ENCODE results near the gene SCN2A.
A peak's percentile ranks its signal among the peaks of the same experiment; 100 is the strongest.

Gene SCN2A

DNA sequence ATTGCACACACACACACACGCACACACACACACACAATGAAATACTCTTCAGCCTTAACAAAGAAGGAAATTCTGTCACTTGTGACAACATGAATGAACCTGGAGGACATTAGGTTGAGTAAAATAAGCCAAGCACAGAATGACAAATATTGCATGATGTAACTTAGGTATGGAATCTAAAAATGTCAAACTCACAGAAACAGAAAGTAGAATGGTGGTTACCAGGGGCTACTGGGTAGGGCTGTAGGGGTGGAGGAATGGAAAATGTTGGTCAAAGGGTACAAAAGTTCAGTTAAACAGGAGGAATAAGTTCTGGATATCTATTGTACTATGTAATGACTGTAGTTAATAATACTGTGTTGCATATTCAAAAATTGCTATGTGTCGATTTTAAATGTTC lies 29.5 kb downstream of the SCN2A start:
- in situ Hi-C loops (cut with HindIII; ENCODE audit: low sequenced_read_pairs): no loop called here
- TF ChIP-seq, protein P1, sequence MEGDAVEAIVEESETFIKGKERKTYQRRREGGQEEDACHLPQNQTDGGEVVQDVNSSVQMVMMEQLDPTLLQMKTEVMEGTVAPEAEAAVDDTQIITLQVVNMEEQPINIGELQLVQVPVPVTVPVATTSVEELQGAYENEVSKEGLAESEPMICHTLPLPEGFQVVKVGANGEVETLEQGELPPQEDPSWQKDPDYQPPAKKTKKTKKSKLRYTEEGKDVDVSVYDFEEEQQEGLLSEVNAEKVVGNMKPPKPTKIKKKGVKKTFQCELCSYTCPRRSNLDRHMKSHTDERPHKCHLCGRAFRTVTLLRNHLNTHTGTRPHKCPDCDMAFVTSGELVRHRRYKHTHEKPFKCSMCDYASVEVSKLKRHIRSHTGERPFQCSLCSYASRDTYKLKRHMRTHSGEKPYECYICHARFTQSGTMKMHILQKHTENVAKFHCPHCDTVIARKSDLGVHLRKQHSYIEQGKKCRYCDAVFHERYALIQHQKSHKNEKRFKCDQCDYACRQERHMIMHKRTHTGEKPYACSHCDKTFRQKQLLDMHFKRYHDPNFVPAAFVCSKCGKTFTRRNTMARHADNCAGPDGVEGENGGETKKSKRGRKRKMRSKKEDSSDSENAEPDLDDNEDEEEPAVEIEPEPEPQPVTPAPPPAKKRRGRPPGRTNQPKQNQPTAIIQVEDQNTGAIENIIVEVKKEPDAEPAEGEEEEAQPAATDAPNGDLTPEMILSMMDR (IDR thresholded peaks at IDR 0.05; ENCODE audit: low read depth, low read length, missing control alignments): no peak
- H3K4me3 ChIP-seq (ENCODE audit: low read depth, low read length): no peak overlapping the region
- no peak for DNase-seq (ENCODE audit: low read depth)

DNA sequence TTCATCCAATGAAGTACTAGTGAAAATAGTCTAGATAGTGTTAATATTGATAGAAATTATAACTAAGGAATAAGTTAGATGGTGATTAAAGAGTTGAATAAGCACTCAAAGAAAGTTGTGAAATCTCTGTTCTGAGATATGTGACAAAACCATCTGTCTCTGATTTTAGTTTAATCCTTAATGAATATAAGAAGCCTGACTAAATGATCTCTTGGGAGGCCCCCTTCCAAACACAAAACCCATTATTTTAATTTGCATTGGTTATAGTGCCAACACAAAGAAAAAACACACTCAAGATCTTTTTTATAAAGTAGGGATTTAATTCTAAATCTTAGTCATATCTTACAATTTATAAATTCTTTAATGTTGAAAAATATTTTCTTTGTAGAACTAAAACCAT lies 34.0 kb downstream of the SCN2A start:
- in situ Hi-C loops (cut with HindIII; ENCODE audit: low sequenced_read_pairs): no loop called here

DNA sequence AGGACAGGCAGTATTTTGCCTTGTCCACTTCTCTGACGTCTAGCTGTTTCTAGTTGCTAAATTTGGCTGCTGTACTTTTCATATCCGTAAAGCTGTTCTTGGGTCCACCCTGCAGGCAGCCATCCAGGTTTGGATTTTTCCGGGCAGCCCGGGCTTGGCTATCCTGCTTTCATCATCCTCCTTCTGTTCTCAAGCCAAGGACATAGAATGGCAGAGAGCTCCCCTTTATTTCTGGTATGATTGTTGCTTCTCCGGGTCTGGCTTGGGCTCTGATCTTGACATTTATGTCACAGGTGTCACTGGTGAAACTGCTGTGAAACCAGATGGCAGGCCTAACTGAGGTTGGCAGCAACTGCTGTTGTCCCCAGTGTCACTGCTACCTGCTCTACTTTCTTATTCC lies 35.5 kb downstream of the SCN2A start:
- no peak for DNase-seq (ENCODE audit: low read depth)

More for the DNA sequence above, 34.0 kb downstream of the SCN2A start:
- no peak for DNase-seq (ENCODE audit: low read depth)
- no peak overlapping the region for H3K4me3 ChIP-seq (ENCODE audit: low read depth, low read length)
- TF ChIP-seq, protein P1 (IDR thresholded peaks at IDR 0.05; ENCODE audit: low read depth, low read length, missing control alignments): no peak

DNA sequence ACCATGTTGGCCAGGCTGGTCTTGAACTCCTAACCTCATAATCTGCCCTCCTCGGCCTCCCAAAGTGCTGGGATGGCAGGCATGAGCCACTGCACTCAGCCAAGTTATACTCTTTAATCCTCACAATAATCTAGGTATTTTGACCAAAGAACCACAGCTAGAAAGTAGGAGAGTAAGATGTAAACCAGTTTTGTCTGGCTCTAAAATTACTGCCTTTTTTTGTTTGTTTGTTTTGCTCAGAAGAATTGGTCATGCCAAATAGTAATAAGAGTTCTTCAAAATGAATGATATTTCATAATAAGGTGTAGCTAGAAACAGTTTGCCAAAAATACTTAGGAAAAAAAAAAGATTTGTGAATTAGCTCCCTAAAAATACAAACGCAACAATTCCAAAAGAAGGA lies 36.7 kb downstream of the SCN2A start:
- TF ChIP-seq, protein P1 (IDR thresholded peaks at IDR 0.05; ENCODE audit: low read depth, low read length, missing control alignments): no peak
- in situ Hi-C loops (cut with HindIII; ENCODE audit: low sequenced_read_pairs): no loop called here
- H3K4me3 ChIP-seq (ENCODE audit: low read depth, low read length): no peak overlapping the region
- no peak for DNase-seq (ENCODE audit: low read depth)

More for the DNA sequence above, 35.5 kb downstream of the SCN2A start:
- in situ Hi-C loops (cut with HindIII; ENCODE audit: low sequenced_read_pairs): no loop called here
- TF ChIP-seq, protein P1 (IDR thresholded peaks at IDR 0.05; ENCODE audit: low read depth, low read length, missing control alignments): no peak
- no peak overlapping the region for H3K4me3 ChIP-seq (ENCODE audit: low read depth, low read length)

DNA sequence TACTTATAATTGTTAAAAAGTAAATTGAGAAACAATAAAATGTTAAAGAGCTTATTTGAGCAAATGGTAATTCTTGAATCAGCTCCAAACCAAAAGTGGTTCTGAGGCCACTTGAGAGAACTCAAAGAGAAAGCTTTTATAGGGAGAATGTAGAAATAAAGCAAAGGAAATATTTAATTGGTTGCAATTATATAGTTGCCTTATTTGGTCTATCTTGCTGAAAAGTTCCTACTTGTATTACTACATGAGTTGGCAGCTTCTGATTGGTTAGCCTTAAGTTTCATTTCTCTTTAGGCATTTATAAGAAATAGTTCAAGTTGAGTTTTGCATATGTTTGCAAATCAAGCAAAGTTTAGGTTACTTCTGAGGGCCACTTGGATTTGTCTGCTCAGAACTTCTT lies 38.1 kb downstream of the SCN2A start:
- H3K4me3 ChIP-seq (ENCODE audit: low read depth, low read length): no peak overlapping the region
- in situ Hi-C loops (cut with HindIII; ENCODE audit: low sequenced_read_pairs): no loop called here
- peak; percentile 15 for DNase-seq (ENCODE audit: low read depth)
- TF ChIP-seq, protein P1 (IDR thresholded peaks at IDR 0.05; ENCODE audit: low read depth, low read length, missing control alignments): no peak

DNA sequence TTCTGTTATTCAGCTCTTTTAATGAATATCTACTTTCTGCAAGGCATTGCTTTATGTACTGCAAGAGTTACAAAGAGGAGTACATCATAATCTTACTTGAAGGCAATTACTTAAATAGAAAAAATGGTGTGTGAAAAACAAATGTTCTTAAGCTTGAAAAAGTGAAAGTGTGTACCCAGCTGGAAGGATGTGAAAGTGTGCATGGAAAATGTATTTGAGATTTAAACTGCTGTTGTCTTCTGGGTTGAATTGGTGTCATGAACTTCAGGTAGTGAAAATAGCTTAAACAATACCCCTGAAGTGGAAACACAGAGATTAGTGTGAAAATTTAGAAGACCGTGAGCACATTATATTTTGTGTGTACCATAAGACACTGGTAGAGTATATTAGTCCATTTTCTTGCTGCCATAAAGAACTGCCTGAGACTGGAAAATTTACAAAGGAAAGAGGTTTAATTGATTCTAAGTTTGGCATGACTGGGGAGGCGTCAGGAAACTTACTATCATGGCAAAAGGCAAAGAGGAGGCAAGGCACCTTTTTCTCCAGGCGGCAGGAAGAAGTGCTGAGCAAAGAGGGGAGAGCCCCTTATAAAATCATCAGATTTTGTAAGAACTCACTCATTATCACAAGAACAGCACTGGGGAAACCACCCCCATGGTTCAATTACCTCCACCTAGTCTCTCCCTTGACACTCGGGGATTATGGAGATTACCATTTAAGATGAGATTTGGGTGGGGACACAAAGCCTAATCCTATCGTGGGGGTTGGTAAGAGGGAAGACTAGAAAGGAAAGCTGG lies 38.8 kb downstream of the SCN2A start:
- TF ChIP-seq, protein P1 (IDR thresholded peaks at IDR 0.05; ENCODE audit: low read depth, low read length, missing control alignments): no peak
- DNase-seq (ENCODE audit: low read depth): no peak
- no peak overlapping the region for H3K4me3 ChIP-seq (ENCODE audit: low read depth, low read length)
- in situ Hi-C loops (cut with HindIII; ENCODE audit: low sequenced_read_pairs): no loop called here

Data from astrocyte of the cerebellum (primary cell).